D721Med (cell line): ENCODE measurements around the gene HOXA10.

Experiments
- DNase-seq: peaks from one replicate; pipeline ENCODE4 v3.0.0; 2011; ENCODE audit warnings: low spot score; ENCODE audit not compliant: insufficient read length
- FAIRE-seq: peaks from 2 replicates; lab custom pipeline; 2011; peaks lifted over from hg19 to GRCh38; lab: Jason Lieb, UNC
- TF ChIP-seq, protein P1 (sequence below): IDR thresholded peaks from 2 replicates; pipeline ENCODE4 v1.5.1; 2012; ENCODE audit warnings: mild to moderate bottlenecking, control low read depth; ENCODE audit not compliant: insufficient read depth; ENCODE audit errors: missing control alignments

Gene HOXA10

DNA sequence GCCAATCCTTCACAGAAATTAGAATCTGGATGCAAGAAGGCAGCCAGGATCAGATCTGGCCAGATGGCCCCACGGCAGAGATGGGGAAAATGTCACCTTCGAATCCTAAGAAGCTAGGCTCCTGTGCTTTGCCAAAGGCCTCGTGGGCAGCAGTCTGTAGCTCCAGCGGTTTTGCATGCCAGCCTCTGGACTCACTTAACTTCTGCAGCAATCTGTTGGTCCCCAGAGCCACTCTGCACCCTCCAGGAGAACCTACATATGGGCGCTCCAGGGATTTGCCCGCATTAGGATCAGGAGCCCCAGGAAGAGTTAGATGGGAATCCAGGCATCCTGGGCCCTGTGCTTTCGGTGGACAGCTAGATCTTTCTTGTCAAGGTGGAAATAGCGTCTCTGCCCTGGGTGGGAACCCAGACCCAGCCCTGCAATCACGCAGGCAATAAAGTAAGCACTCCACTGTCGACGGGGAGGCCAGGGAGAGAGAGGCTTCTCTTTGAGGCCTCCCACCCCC is 35.9 kb upstream of the HOXA10 start:
- TF ChIP-seq, protein P1, sequence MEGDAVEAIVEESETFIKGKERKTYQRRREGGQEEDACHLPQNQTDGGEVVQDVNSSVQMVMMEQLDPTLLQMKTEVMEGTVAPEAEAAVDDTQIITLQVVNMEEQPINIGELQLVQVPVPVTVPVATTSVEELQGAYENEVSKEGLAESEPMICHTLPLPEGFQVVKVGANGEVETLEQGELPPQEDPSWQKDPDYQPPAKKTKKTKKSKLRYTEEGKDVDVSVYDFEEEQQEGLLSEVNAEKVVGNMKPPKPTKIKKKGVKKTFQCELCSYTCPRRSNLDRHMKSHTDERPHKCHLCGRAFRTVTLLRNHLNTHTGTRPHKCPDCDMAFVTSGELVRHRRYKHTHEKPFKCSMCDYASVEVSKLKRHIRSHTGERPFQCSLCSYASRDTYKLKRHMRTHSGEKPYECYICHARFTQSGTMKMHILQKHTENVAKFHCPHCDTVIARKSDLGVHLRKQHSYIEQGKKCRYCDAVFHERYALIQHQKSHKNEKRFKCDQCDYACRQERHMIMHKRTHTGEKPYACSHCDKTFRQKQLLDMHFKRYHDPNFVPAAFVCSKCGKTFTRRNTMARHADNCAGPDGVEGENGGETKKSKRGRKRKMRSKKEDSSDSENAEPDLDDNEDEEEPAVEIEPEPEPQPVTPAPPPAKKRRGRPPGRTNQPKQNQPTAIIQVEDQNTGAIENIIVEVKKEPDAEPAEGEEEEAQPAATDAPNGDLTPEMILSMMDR = no peak
- no peak for DNase-seq
- no peak for FAIRE-seq

DNA sequence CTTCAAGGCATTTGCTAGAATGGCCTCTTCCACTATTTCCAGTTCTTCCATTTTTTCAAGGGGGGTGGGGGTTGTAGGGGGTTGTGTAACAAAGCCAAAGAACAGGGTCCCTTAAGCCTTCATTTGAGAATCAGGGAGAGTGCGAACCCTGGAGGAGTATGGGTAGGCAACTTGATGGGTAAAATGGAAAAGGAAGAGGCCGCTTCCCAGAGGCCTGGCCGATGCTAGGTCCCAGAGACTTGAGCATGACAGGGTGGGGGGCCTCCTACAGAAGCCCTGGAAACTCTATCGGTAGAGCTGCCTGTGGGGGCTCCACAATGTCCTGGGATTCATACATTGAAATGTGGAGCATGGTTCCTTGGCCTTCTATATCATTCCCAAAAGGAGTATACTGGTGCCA is 34.9 kb upstream of the HOXA10 start:
- FAIRE-seq = no peak
- DNase-seq = no peak
- TF ChIP-seq, protein P1 = no peak

DNA sequence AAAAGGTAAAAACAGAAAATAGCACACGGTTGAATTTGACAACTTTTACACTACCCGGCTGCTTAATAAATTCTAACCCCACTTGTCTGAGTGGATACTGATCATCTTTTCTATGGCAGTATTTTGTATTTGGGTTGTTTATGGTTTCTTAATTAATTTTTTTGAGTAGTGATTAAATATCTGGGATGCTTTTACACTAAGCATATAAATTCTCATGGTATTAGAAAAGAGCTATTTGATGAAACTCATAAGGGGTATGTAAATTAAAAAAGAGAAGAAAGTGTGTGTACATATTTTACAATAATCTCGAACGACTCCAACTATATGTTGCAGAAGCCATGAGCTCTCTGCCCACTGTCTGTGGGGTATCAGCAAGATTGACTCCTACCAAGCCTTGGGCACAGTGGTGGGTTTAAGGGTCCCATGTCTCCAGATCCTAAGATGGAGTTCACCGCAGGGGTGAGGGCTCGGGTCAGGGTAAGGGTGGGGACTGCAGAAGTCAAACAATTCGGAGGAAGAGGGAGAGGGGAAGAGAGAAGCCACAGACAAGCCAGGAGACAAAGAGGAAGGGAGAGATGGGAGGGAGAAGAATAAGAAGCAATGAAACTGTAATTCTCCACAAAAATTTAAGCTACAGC is 33.3 kb upstream of the HOXA10 start:
- DNase-seq (no peak), FAIRE-seq (no peak)
- TF ChIP-seq, protein P1 = no peak

GRCh38 chr7:27205325-27206280 is 31.5 kb upstream of the HOXA10 start:
- DNase-seq (no peak), FAIRE-seq (no peak)
- TF ChIP-seq, protein P1 = no peak

GRCh38 chr7:27204851-27205322 is 30.8 kb upstream of the HOXA10 start:
- TF ChIP-seq, protein P1 = no peak
- FAIRE-seq = no peak
- no peak for DNase-seq

DNA sequence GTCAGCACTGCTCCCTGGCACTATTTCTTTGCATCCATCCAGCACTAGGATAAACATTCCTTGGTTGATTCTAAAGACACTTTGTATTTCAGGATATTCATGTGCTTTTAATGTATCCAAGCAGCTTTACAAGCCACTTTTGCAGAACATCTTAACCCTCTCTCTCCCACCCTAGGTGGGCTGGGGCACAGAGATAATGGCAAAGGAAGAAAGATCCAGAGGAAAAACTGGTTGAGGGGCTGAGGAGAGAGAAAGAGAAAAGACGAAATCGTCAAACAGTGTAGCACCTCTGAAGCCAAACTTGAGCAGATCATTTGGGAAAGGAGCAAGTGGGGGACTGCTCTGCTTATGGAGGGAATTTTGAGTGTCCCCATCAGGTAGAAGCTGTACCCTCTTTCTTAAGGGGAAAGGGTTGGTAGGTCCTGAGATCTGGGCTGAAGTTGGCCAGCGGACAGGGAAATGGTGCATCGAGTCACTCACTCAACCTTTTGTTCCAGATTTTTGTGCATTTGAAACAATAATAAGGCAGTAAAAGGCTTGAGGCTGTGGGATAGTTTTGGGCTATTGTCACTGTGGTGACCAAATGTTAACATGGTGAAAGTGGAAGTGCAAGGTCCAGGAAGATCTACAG is 30.0 kb upstream of the HOXA10 start:
- FAIRE-seq (no peak), DNase-seq (no peak)
- TF ChIP-seq, protein P1 = no peak
